Measurements from ENCODE around the gene SIVA1. TPM values are rescaled to one million over a fixed set of nuclear protein-coding genes. Genes with fewer than 3 reads are reported as not detected.

The SIVA1 gene
- total and polyA plus RNA-seq, 2 donors (not counting 1 experiment from before 2014, with no cell fraction given), result 50.7 to 123 TPM

GRCh38 chr14:104721505-104722431 is 31.2 kb upstream of the SIVA1 start:
- no peak overlapping the region for H3K4me2 ChIP-seq (replicated peaks; ENCODE audit: low read depth, low read length, poor library complexity, severe bottlenecking)
- DNase-seq, result no peak
- no peaks in the 10 kb centered on the region for H3K79me2 ChIP-seq (ENCODE audit: control insufficient read depth, insufficient read depth, low read length)
- H3K9me3 Mint-ChIP-seq (ENCODE audit: insufficient read depth), result no peaks in the 10 kb centered on the region
- no peak overlapping the region for H3K4me3 ChIP-seq (ENCODE audit: control extremely low read depth in 1 of 5, extremely low read depth in 1 of 5, insufficient read depth in 1 of 5, low read depth in 2 of 5, low read length in 4 of 5)
- H3K4me3 Mint-ChIP-seq, result no peak overlapping the region
- WGBS (ENCODE audit: insufficient coverage), result 91% methylated on average over 17 of the region's 18 CpGs
- H3K4me1 Mint-ChIP-seq, result peaks cover 3% of the 10 kb centered on the region
- no peak for ATAC-seq (ENCODE audit: low read depth)
- no peaks in the 10 kb centered on the region for H3K9me3 ChIP-seq (ENCODE audit: control extremely low read depth in 1 of 3, control insufficient read depth in 2 of 3, insufficient read depth in 1 of 3, low read length in 2 of 3)
- CTCF ChIA-PET, result interaction anchor here (0.6 to 1.6 kb wide), 4 partner anchors 9 to 174 kb away, joined by 3 to 5 read pairs (median 3); no protein-coding TSS in a partner anchor
- H3K36me3 ChIP-seq (replicated peaks in 1 of 2; ENCODE audit: control extremely low read depth in 1 of 2, control insufficient read depth in 1 of 2, extremely low read depth in 1 of 2, insufficient read depth in 2 of 2, low read length in 1 of 2), result peaks cover 0 to 3% of the 10 kb centered on the region in 2 experiments
- H2AFZ ChIP-seq (ENCODE audit: insufficient read depth, low read depth, low read length, poor library complexity, severe bottlenecking), result no peak overlapping the region
- H3K27ac Mint-ChIP-seq, result no peak overlapping the region
- H3K27me3 ChIP-seq (replicated peaks in 1 of 4; ENCODE audit: control extremely low read depth in 1 of 4, control insufficient read depth in 3 of 4, insufficient read depth in 4 of 4, low read length in 3 of 4), result peaks cover 0 to 9% (median 3%) of the 10 kb centered on the region in 4 experiments
- H3K27ac ChIP-seq (ENCODE audit: low read length in 2 of 2), result no peak overlapping the region
- H4K20me1 ChIP-seq (ENCODE audit: control insufficient read depth, insufficient read depth, low read length, poor library complexity, severe bottlenecking), result no peaks in the 10 kb centered on the region
- no peaks in the 10 kb centered on the region for H3K27me3 Mint-ChIP-seq
- TF ChIP-seq CTCF (IDR thresholded peaks at IDR 0.05) (no peak), EZH2 (IDR thresholded peaks at IDR 0.05; ENCODE audit: borderline replicate concordance, insufficient read depth, low read depth, low read length, poor library complexity, severe bottlenecking) (no peak)
- H3K4me1 ChIP-seq (ENCODE audit: control insufficient read depth in 2 of 2, insufficient read depth in 2 of 2, low read length in 2 of 2), result peaks cover 6 to 10% of the 10 kb centered on the region in 2 donors
- POLR2A ChIA-PET, result no interaction called here
- no peak overlapping the region for H3K9ac ChIP-seq (ENCODE audit: low read length)
- intact Hi-C loops (cut with micrococcal nuclease), result no loop called here
